HG02981 (cell line): ENCODE results near the gene ZNF407.

ENCODE experiments used
- ATAC-seq: cut with Tn5 transposase; IDR thresholded peaks from one replicate; pipeline ENCODE4 v1.9.1; 2021; ENCODE audit warnings: mild to moderate bottlenecking, moderate library complexity; ENCODE audit not compliant: unreplicated experiment

The ZNF407 gene

GRCh38 chr18:74996055-74996454 lies 398.4 kb downstream of the ZNF407 start:
- ATAC-seq, result no peak

DNA sequence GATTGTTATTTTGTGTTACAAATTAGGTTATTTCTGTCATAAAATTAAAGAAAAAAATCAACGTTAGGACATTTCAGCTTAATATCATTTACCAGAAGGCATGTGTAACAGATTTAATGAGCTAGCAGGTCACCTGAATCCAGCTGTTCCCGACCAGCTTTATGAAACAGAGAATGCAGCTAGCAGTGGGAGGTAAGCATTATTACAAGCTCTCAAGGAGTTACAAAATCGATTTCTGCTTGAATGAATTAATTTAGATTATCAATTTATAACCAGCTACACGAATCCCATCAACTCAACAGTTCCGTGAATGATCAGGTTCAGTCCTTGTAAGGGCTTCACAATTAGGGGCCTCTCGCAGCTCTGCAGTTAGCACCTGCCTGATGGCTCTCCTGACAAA lies 399.3 kb downstream of the ZNF407 start:
- ATAC-seq, result no peak

DNA sequence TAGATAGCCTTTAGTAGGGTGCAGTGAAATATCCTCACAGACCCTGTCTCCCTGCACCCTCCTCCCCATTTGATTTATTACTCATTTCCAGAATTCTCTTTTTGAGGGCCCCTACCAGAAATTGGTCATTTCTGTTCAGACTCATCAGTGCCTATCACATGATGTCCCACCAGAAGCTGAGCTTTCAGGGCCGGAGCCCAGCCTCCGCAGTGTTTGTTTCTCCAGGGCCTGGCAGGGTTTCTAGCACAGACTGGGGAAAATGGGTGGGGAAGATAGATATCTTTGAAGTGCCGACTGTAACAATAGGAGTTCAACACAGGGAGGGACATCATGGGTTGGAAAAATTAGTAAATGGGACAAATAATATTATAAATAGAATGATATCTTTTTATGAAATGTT lies 403.2 kb downstream of the ZNF407 start:
- no peak for ATAC-seq

GRCh38 chr18:75003039-75003438 lies 405.4 kb downstream of the ZNF407 start:
- no peak for ATAC-seq

- ATAC-seq, result no peak
These were observed 406.4 kb downstream of the ZNF407 start for GRCh38 chr18:75003764-75004690.

- ATAC-seq, result no peak
These were observed 408.0 kb downstream of the ZNF407 start for GRCh38 chr18:75005626-75006025.

- no peak for ATAC-seq
These were observed 410.5 kb downstream of the ZNF407 start for GRCh38 chr18:75008186-75008585.

GRCh38 chr18:75009296-75009695 lies 411.6 kb downstream of the ZNF407 start:
- no peak for ATAC-seq

DNA sequence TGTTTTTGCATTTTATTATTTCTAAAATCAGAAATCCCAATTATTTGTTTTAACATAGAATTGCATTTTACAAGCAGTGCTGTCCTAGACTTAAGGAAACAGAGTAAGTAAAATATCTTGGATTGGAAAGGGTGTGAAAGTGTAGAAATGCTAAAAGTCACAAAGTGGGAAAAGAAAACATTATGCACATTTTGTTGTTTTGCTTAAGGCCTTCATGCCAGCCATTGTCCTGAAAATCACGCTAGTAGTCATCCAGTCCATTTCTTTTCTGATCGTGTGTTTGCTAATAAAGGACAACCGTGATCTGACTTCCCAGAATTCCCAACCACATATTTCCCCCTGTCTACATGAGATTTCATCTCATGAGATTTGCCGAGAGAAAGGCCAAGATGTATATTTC lies 412.2 kb downstream of the ZNF407 start:
- ATAC-seq, result no peak

DNA sequence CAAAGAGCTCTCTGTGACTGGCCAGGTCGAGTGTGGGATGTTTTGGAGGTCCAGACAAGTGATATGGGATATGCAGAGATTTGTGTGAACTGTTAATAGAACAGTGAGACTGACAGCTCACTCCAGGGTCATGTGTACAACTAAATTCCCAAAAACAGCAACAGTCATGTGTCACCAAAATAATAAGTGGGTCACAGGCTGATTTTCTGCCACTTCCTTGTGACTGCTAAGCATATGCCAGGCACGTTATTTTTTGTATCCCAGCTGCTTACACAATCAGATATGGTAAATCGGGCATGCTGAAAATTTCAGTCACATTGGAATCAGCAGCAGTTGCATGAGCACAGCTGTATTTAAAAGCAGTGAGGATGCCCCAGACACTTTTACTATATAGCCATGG lies 412.6 kb downstream of the ZNF407 start:
- ATAC-seq, result no peak

GRCh38 chr18:75010689-75011088 lies 413.0 kb downstream of the ZNF407 start:
- ATAC-seq, result no peak

- peak; percentile 92 for ATAC-seq
These were observed 418.5 kb downstream of the ZNF407 start for GRCh38 chr18:75016025-75016717.

DNA sequence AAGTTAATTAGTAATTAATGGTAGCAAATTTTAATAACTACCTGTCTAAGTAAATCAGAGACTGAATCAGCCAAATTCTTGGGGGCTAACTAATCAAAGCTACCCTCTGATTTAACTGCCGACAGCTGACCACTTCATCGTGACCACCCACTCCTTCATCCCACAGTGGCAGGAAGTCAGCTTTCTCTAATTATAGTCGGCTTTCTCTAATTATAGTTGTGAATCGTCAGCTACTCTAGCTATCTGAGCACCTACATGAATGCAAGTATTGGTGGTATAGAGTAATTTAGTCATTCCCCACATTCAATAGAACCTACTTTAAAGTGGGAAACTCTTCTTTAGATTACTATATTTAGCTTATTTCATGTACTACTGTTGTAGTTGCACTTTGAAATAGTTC lies 425.8 kb downstream of the ZNF407 start:
- no peak for ATAC-seq

DNA sequence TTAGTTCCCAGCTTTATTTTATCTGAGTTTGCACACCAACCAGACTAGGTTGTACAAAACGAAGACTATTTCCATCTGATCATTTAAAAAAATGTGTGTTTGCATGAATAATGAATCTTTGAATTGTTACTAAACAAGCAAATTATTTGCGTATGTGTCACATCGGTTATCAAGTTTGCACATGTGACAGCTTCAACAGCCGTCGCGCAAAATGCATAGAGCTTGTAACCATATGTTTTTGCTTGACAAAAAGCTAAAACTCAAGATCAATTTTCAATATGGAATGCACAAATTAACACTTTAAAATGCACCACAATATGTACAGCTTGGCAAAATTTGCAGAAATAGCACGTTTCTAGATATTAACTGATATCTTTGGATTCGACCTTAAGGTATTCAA lies 427.2 kb downstream of the ZNF407 start:
- no peak for ATAC-seq

- ATAC-seq, result no peak
These were observed 427.9 kb downstream of the ZNF407 start for GRCh38 chr18:75025573-75025972.

- no peak for ATAC-seq
These were observed 431.8 kb downstream of the ZNF407 start for GRCh38 chr18:75029481-75029880.

DNA sequence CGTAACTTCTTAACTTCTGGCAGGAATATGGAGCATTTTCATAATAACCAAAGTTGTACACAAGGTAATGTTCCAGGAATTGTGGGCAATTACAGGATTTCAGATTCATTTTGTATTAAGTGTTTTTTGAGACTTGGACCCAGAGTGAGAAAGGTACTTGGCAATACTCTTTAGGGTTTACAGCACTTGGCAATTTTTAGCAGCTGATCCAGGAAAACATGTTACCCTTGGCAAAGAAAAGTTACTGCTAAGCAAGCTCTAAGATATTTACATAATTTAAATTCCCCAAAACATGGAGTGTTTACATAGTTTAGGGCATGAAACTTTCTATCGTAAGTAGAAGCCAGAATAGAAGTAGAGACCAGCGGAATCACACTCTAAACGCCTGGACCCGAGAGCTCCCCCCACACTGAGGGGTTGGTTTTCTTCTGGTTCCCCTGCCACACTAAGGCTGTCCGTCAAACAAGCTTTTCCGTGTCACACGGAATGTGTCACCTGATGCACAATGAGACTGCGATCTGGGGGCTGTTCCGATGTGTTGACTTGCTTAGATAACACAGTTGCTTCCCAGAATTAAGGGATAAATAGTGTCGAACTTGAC lies 434.1 kb downstream of the ZNF407 start:
- ATAC-seq, result no peak

DNA sequence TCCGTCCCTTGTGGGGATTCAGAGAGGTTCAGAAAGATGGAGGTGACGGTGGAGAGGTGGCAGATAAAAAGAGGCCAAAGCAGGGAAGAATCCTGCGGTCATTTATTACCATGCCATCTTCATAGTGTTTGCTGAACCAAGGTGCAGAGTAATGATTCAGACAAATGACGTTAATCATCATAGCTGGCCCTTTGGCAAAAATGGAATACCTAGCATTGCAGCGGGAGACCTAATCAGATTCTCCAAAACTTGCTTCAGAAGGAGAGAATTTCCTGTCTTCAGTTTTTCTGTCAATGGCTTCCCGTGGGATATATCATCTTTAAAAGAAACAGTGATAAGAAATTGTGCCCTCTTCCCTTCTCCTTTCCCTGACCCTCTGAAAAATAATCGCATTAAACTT lies 435.8 kb downstream of the ZNF407 start:
- no peak for ATAC-seq

- no peak for ATAC-seq
These were observed 437.3 kb downstream of the ZNF407 start for GRCh38 chr18:75034937-75035336.

GRCh38 chr18:75035928-75036327 lies 438.3 kb downstream of the ZNF407 start:
- ATAC-seq, result no peak

DNA sequence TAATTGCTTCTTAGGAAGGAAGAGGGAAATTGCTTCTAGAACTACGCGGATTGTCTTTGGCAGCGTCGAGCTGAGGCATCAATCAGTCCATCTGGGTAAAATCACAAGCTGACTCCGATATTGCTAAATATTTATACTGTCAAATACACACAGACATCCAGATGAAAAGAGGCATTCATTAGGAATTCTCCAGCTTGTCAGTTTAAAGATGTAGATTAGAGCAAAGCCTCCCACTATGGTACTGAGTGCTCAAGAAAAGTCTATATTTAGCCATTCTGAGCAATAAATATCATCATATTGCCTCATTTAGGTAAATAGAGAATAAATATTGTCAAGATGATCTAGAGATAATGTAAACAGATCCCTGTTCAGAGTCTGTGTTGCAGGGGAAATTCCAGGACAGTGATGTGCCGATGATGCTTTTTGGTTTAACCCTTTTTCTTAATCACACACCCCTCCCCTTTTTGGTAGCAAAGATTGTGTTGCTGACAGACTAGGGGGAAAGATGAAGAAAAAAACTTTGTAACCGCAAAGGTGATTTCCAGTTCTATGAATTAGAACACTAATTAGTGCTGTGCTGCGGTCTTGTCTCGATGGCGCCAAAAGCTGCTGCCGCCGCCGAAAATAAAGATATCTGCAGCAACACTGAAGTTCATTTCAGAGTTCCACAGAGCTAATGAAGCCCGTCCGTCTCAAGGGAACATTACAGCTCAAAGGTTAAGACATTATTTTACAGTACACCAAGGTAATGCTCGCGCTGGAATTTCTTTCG lies 439.4 kb downstream of the ZNF407 start:
- no peak for ATAC-seq
